ENCODE results near the gene LIX1.
"Not testable (repeated sequence)": the region's sequence is repeated elsewhere in the genome, so short reads cannot be mapped to it uniquely, and the experiment has no call there.

Gene LIX1

DNA sequence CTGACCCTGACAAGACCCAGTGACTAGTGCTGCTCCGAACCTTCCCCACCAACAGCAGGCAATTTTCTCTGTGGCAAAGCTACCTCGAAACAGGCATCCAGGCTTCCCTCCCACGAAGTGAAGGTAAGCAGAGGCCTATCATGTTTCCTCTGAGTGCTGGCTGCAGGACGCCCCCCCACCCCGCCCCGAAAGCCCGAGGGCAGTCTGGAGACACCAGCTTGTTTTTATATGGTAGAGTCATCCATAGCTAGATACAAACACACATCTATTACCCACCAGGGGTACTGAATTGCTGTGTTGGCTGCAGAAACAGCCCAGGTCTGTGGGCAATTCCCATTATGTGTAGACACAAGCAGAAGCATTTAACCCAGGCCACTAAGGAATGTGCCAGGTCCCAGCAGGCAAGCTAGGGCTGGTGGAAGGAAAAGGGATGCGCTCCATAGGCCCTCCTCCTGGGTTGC lies 40.4 kb downstream of the LIX1 start:
- DNase-seq (ENCODE audit: low spot score) = no peak

DNA sequence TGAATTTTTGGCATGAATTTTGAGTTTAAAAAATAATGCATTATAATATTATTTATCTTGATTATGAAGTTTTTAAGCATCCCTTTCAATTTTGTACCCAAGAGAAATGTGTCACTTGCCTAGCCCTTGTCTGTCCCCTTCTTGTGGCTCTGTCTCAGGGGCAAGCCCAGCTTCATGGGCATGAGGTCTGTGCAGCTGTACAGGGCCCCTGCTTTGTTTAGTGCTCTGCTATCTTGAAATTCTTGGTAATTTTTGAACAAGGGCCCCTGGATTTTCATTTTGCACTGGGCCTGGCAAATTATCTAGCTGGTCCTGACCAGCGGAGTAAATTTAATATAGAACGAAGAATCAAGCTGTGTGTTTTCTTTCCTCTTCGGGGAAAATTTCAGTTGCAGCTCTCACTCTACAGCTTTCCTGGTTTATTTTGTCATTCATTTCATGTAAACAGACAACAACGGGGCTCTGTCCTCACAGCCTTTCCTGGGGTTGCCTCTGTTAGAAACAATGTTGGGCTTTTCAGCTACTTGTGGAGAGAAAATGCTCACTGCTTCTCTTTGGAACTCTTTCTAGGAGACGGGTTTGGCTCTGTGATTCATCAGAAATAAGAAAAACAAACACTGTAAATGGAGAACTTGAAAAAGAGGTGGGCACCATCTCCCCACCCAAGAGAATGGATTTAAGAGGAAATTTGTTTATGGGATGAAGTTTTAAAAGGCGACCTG lies 41.1 kb downstream of the LIX1 start:
- peak; percentile 92 for DNase-seq (ENCODE audit: low spot score)

DNA sequence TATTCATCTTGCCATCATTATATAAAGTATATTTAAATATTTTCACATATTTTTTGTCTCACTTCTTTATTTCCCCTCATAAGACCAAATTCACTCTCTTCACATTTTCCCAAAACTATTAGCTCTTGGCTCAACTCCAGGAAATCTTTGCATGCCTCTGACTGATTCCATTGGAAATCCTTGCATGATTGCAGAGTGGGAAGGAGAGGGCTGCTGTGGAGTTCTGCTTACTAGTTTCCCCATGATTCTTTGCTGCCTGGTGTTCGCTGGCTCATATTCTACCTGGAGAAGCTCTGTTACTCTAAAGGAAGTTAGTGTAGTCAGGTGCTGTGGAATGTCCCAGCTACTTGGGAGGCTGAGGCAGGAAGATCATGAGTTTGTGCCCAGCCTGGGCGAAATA lies 41.9 kb downstream of the LIX1 start:
- DNase-seq (ENCODE audit: low spot score) = no peak

DNA sequence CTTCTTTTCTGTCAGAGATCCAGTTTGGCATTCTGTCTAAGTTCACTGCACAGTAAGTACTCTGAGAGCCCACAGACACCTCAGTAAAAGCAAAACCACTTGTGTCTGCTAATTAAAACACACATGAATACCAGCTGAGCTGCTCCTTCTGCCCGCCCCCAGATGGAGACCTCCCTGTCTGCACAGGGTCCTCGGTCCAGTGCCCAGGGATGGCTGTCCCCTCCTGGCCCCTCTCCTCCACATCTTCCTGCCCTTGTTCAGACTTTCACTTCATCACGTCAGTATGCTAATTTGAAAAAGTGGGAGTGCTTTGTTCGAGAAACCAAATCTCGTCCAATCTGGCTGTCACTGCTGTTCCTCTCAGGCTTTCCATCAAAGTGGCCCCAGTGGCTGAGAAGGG lies 43.5 kb downstream of the LIX1 start:
- peak; percentile 46 for DNase-seq (ENCODE audit: low spot score)

- DNase-seq (ENCODE audit: low spot score) = no peak
Measured at GRCh38 chr5:97097326-97098230, 44.8 kb downstream of the LIX1 start.

DNA sequence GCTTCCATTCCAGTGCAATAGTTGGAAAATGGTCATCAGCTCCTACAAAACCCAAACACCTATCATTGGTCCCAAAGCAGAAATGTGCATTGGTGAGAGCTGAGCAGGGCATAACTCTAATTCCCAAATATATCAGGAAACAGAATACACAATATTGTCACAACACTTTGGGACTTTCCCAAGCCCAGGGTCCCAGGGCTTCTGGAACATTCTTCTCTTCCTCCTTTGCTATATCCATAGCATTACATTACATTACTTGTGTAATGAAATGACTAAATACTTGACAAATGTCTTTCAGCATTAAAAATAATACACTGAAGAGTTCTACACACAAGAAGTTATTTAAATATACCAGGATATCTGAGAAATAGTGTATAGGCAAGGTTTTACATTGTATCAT lies 45.6 kb downstream of the LIX1 start:
- no peak for DNase-seq (ENCODE audit: low spot score)

- DNase-seq (ENCODE audit: low spot score) = peak; percentile 42
Measured at GRCh38 chr5:97096191-97096590, 46.2 kb downstream of the LIX1 start.

- DNase-seq (ENCODE audit: low spot score) = no peak
Measured at GRCh38 chr5:97095318-97095732, 47.1 kb downstream of the LIX1 start.

GRCh38 chr5:97094579-97095317 lies 47.7 kb downstream of the LIX1 start:
- no peak for DNase-seq (ENCODE audit: low spot score)

- DNase-seq (ENCODE audit: low spot score) = no peak
Measured at GRCh38 chr5:97093193-97093592, 49.2 kb downstream of the LIX1 start.

DNA sequence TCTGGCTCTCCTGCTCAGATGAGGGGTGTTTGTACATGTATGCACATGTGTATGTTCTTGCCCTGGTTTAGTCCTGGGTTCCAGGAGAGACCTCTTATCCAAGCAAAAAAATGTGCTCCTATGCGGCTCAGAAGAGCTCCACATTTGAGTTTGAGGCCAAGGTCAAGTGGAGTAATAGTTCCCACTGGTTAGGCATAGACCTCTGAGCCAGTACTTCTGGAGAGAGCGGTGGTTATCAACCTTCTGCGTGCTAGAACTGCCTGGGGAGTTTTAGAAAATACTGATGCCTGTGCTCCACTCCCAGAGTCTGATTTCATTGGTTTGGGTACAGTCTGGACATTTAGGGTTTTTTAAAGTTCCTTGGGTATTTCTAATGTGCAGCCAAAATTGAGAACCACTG lies 51.5 kb downstream of the LIX1 start:
- DNase-seq (ENCODE audit: low spot score) = no peak

GRCh38 chr5:97089149-97089801 lies 53.1 kb downstream of the LIX1 start:
- DNase-seq (ENCODE audit: low spot score) = no peak

- DNase-seq (ENCODE audit: low spot score) = no peak
Measured at GRCh38 chr5:97088774-97089148, 53.6 kb downstream of the LIX1 start.

DNA sequence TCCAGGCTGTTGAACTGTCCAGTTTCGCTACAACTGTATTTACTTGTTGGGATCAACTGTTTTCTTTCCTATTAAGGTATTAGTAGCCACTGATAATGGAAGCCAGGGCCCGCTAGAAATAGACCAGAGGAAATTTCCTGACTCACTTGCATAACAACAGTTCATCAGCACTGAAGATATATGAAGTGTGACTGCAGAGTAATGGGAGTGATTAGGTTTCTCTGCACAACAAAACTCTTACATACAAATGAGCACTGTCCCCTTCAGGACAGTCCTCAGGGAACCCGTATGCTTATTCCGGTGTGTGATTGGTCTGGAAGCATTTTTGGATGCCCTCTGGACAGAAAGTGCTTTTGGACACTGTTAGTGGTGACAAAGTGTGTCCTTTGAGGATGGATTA lies 55.3 kb downstream of the LIX1 start:
- no peak for DNase-seq (ENCODE audit: low spot score)

- no peak for DNase-seq (ENCODE audit: low spot score)
Measured at GRCh38 chr5:97085459-97086181, 56.8 kb downstream of the LIX1 start.

DNA sequence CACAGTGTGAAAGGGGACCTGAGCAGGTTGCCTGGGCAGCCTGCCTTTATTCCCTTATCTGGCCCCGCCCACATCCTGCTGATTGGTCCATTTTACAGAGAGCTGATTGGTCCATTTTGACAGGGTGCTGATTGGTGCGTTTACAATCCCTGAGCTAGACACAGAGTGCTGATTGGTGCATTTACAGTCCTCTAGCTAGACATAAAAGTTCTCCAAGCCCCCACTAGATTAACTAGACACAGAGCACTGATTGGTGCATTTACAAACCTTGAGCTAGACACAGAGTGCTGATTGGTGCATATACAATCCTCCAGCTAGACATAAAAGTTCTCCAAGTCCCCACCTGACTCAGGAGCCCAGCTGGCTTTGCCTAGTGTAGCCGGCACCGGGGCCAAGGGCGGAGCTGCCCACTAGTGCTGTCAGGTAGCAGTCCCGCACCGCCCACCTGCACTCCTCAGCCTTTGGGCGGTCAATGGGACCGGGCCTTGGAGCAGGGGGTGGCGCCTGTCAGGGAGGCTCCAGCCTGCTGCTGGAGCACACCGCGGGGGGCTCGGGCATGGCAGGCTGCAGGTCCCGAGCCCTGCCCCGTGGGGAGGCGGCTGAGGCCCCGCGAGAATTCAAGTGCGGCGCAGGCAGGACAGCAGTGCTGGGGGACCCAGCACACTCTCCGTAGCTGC lies 57.5 kb downstream of the LIX1 start:
- not testable (repeated sequence) for DNase-seq (ENCODE audit: low spot score)

DNA sequence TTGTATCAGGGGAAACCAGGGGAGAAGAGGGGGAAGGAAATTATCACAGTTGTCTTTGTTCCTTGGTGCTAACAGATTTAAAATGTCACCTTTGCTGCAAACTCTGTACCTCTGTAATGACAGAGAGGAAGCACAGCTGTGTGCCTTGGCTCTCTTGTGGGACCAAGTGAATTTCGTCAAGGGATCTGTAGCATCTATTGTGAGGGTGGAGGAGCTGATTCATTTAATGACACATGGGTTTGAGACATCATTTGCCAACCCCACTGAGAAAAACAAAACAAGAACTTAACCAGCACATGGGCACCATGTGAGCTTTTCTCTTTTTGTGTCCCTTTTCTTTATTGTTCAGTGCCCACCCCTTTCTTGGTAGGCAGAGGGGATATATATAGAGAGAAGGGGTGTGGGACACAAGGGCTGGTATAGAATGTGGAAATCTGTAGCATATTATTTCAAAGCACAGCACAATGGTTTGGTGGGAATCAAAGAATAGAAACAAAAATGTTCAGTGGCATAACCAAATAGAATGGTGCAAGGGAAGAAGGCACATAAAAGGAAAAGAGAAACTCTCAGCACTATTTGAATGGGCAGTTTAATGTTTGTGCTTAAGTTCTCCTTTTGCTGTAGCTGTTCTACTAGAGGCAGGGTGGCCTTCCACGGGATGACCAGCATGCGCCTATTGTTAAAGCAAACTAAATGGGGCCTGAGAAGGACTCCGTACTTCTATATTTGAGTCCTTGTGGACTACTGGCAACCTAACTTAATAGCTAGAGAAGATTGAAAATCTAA lies 63.3 kb downstream of the LIX1 start:
- no peak for DNase-seq (ENCODE audit: low spot score)

GRCh38 chr5:97077246-97077645 lies 65.2 kb downstream of the LIX1 start:
- no peak for DNase-seq (ENCODE audit: low spot score)

DNA sequence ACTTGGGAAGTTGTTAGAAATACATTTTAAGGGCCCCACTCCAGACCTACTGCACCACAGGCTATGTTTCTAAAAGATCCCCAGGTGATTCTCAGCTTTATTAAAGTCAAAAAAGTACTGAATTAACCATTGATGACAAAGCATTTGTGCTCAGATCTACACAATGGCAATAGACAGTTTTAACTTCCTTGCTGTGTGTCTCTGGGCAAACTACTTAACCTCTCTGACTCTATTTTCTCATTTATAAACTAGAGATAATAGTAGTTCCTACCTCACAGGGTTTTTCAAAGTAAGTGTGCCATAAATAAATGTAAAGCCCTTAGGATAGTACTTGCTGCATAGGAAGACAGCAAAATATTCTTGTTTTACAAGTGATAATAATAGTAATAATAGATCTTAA lies 66.3 kb downstream of the LIX1 start:
- no peak for DNase-seq (ENCODE audit: low spot score)

GRCh38 chr5:97075649-97076048 lies 66.8 kb downstream of the LIX1 start:
- no peak for DNase-seq (ENCODE audit: low spot score)

Data from globus pallidus (tissue), 1 donor.